Measurements from ENCODE around the gene RSBN1L.

DNA sequence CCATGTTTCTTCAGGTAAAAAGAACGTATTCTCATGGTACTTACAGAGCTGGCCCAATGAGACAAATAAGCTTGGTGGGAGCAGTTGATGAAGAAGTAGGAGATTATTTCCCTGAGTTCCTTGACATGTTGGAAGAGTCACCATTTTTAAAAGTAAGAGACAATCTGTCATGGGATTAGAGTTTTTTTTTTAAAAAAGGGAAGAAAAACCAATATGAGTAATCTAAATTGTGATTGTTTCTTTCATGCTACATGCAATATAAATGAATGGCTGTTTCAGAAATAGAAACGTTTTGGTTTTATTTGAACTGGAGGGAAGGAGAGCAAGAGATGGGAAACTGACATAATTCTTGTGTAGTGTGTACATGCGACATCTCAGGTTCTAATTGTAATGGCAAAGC is 69.2 kb downstream of the RSBN1L start:
- TF ChIP-seq CTCF (IDR thresholded peaks at IDR 0.05; ENCODE audit: poor library complexity) (no peak), EZH2 (IDR thresholded peaks at IDR 0.05; ENCODE audit: borderline replicate concordance) (no peak)
